ENCODE data around the gene STAMBPL1.
A peak's percentile ranks its signal among the peaks of the same experiment; 100 is the strongest.

The STAMBPL1 gene

GRCh38 chr10:88961266-88961665 lies 81.2 kb downstream of the STAMBPL1 start:
- no peaks in the 10 kb centered on the region for H3K36me3 ChIP-seq (ENCODE audit: insufficient read depth, low read length)
- H3K9ac ChIP-seq (ENCODE audit: low read depth, low read length, poor library complexity, severe bottlenecking): no peak overlapping the region
- H4K20me1 ChIP-seq (ENCODE audit: insufficient read depth, low read length, poor library complexity, severe bottlenecking): no peaks in the 10 kb centered on the region
- H3K9me2 ChIP-seq (replicated peaks; ENCODE audit: low read depth, low read length): no peaks in the 10 kb centered on the region
- H3K4me1 ChIP-seq (ENCODE audit: insufficient read depth, low read length, poor library complexity, severe bottlenecking): peaks cover 10% of the 10 kb centered on the region
- peaks cover 5% of the 10 kb centered on the region for H3K27me3 ChIP-seq (ENCODE audit: insufficient read depth, low read length, poor library complexity, severe bottlenecking)
- H3K4me3 ChIP-seq (ENCODE audit: low read length, poor library complexity, severe bottlenecking): no peak overlapping the region
- H3K9me3 ChIP-seq (ENCODE audit: insufficient read depth, low read depth, low read length): no peaks in the 10 kb centered on the region
- no peaks in the 10 kb centered on the region for H3K79me2 ChIP-seq (ENCODE audit: insufficient read depth, low read length)
- TF ChIP-seq, protein P1, sequence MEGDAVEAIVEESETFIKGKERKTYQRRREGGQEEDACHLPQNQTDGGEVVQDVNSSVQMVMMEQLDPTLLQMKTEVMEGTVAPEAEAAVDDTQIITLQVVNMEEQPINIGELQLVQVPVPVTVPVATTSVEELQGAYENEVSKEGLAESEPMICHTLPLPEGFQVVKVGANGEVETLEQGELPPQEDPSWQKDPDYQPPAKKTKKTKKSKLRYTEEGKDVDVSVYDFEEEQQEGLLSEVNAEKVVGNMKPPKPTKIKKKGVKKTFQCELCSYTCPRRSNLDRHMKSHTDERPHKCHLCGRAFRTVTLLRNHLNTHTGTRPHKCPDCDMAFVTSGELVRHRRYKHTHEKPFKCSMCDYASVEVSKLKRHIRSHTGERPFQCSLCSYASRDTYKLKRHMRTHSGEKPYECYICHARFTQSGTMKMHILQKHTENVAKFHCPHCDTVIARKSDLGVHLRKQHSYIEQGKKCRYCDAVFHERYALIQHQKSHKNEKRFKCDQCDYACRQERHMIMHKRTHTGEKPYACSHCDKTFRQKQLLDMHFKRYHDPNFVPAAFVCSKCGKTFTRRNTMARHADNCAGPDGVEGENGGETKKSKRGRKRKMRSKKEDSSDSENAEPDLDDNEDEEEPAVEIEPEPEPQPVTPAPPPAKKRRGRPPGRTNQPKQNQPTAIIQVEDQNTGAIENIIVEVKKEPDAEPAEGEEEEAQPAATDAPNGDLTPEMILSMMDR (conservative IDR thresholded peaks at IDR 0.05; ENCODE audit: low read length): no peak
- no peak for TF ChIP-seq EZH2phosphoT487 (IDR thresholded peaks at IDR 0.05; ENCODE audit: borderline replicate concordance)
- H2AFZ ChIP-seq (ENCODE audit: low read length): no peak overlapping the region
- H3K4me2 ChIP-seq (ENCODE audit: low read depth, low read length, poor library complexity, severe bottlenecking): no peak overlapping the region
- H3F3A ChIP-seq (ENCODE audit: low read depth): no peaks in the 10 kb centered on the region

GRCh38 chr10:88962336-88962735 lies 82.3 kb downstream of the STAMBPL1 start:
- Histone ChIP-seq H3K4me3 (ENCODE audit: low read length, poor library complexity, severe bottlenecking) (no peak overlapping the region), H3K27me3 (ENCODE audit: insufficient read depth, low read length, poor library complexity, severe bottlenecking) (peaks cover 5% of the 10 kb centered on the region), H3K4me2 (ENCODE audit: low read depth, low read length, poor library complexity, severe bottlenecking) (peak overlapping the region; percentile 20), H3K36me3 (ENCODE audit: insufficient read depth, low read length) (no peaks in the 10 kb centered on the region), H3K9me3 (ENCODE audit: insufficient read depth, low read depth, low read length) (no peaks in the 10 kb centered on the region), H3K4me1 (ENCODE audit: insufficient read depth, low read length, poor library complexity, severe bottlenecking) (peaks cover 10% of the 10 kb centered on the region), H2AFZ (ENCODE audit: low read length) (no peak overlapping the region), H3F3A (ENCODE audit: low read depth) (no peaks in the 10 kb centered on the region), H4K20me1 (ENCODE audit: insufficient read depth, low read length, poor library complexity, severe bottlenecking) (no peaks in the 10 kb centered on the region), H3K9ac (ENCODE audit: low read depth, low read length, poor library complexity, severe bottlenecking) (no peak overlapping the region), H3K9me2 (replicated peaks; ENCODE audit: low read depth, low read length) (no peaks in the 10 kb centered on the region), H3K79me2 (ENCODE audit: insufficient read depth, low read length) (no peaks in the 10 kb centered on the region)
- no peak for TF ChIP-seq EZH2phosphoT487 (IDR thresholded peaks at IDR 0.05; ENCODE audit: borderline replicate concordance)
- TF ChIP-seq, protein P1 (conservative IDR thresholded peaks at IDR 0.05; ENCODE audit: low read length): no peak

DNA sequence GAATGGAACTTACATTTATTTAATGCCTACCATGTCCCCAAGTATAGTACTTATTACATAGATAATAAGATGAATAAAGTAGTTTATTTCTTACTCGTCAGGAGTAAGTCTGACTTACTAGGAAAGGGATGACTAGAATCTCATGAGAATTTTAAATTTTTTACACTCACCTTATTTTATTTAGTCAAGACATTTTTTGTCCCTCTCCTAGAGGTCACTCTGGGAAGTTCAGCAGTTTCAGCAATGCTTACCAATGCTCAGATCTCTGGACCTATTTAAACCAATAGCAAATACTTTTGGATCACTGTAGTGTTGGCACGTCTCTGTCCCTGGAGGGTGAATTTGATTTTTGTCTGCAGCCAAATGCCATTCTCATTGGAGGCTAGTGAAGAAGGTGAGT lies 83.3 kb downstream of the STAMBPL1 start:
- Histone ChIP-seq H3K79me2 (ENCODE audit: insufficient read depth, low read length) (no peaks in the 10 kb centered on the region), H3K36me3 (ENCODE audit: insufficient read depth, low read length) (no peaks in the 10 kb centered on the region), H3K27me3 (ENCODE audit: insufficient read depth, low read length, poor library complexity, severe bottlenecking) (peaks cover 5% of the 10 kb centered on the region), H4K20me1 (ENCODE audit: insufficient read depth, low read length, poor library complexity, severe bottlenecking) (no peaks in the 10 kb centered on the region), H3F3A (ENCODE audit: low read depth) (no peaks in the 10 kb centered on the region), H2AFZ (ENCODE audit: low read length) (no peak overlapping the region), H3K4me3 (ENCODE audit: low read length, poor library complexity, severe bottlenecking) (no peak overlapping the region), H3K4me2 (ENCODE audit: low read depth, low read length, poor library complexity, severe bottlenecking) (no peak overlapping the region), H3K9me2 (replicated peaks; ENCODE audit: low read depth, low read length) (no peaks in the 10 kb centered on the region), H3K4me1 (ENCODE audit: insufficient read depth, low read length, poor library complexity, severe bottlenecking) (peaks cover 10% of the 10 kb centered on the region), H3K9ac (ENCODE audit: low read depth, low read length, poor library complexity, severe bottlenecking) (no peak overlapping the region), H3K9me3 (ENCODE audit: insufficient read depth, low read depth, low read length) (no peaks in the 10 kb centered on the region)
- TF ChIP-seq, protein P1 (conservative IDR thresholded peaks at IDR 0.05; ENCODE audit: low read length): peak; percentile 44
- no peak for TF ChIP-seq EZH2phosphoT487 (IDR thresholded peaks at IDR 0.05; ENCODE audit: borderline replicate concordance)
